ES-I3 (cell line): ENCODE measurements around the gene CREBRF.

Experiments used
- H3K36me3 ChIP-seq: 2 replicates; pipeline ENCODE4 v1.6.1; 2013; ENCODE audit warnings: mild to moderate bottlenecking, low read length, control low read depth, moderate library complexity; ENCODE audit not compliant: insufficient read depth
- H3K4me1 ChIP-seq: 2 replicates; pipeline ENCODE4 v1.6.1; 2013; ENCODE audit warnings: mild to moderate bottlenecking, control low read depth, low read length; ENCODE audit not compliant: insufficient read depth
- H3K9ac ChIP-seq: 2 replicates; pipeline ENCODE4 v1.6.1; 2013; ENCODE audit warnings: low read depth, mild to moderate bottlenecking, low read length, moderate library complexity
- H3K9me3 ChIP-seq: 2 replicates; pipeline ENCODE4 v1.6.1; 2013; ENCODE audit warnings: mild to moderate bottlenecking, low read length, moderate library complexity; ENCODE audit not compliant: control insufficient read depth, insufficient read depth

The CREBRF gene

GRCh38 chr5:173172166-173172565 is 116.0 kb downstream of the CREBRF start:
- no peak overlapping the region for H3K9ac ChIP-seq
- H3K36me3 ChIP-seq: no peaks in the 10 kb centered on the region
- no peaks in the 10 kb centered on the region for H3K4me1 ChIP-seq
- no peaks in the 10 kb centered on the region for H3K9me3 ChIP-seq

GRCh38 chr5:173175523-173175922 is 119.4 kb downstream of the CREBRF start:
- H3K36me3 ChIP-seq: no peaks in the 10 kb centered on the region
- no peaks in the 10 kb centered on the region for H3K9me3 ChIP-seq
- no peak overlapping the region for H3K9ac ChIP-seq
- H3K4me1 ChIP-seq: no peaks in the 10 kb centered on the region

GRCh38 chr5:173178369-173178910 is 122.3 kb downstream of the CREBRF start:
- Histone ChIP-seq H3K9ac (no peak overlapping the region), H3K9me3 (no peaks in the 10 kb centered on the region), H3K36me3 (no peaks in the 10 kb centered on the region), H3K4me1 (no peaks in the 10 kb centered on the region)

- Histone ChIP-seq H3K36me3 (no peaks in the 10 kb centered on the region), H3K4me1 (no peaks in the 10 kb centered on the region), H3K9me3 (no peaks in the 10 kb centered on the region), H3K9ac (no peak overlapping the region)
These were observed 124.2 kb downstream of the CREBRF start for GRCh38 chr5:173180331-173180730.

- no peak overlapping the region for H3K9ac ChIP-seq
- H3K9me3 ChIP-seq: no peaks in the 10 kb centered on the region
These were observed 131.0 kb downstream of the CREBRF start for GRCh38 chr5:173187054-173187743.

GRCh38 chr5:173188280-173188679 is 132.1 kb downstream of the CREBRF start:
- Histone ChIP-seq H3K4me1 (no peaks in the 10 kb centered on the region), H3K36me3 (no peaks in the 10 kb centered on the region), H3K9ac (no peak overlapping the region), H3K9me3 (no peaks in the 10 kb centered on the region)

More at GRCh38 chr5:173187054-173187743, 131.0 kb downstream of the CREBRF start:
- no peaks in the 10 kb centered on the region for H3K36me3 ChIP-seq
- no peaks in the 10 kb centered on the region for H3K4me1 ChIP-seq
